Fibroblast of upper back skin (primary cell): Measurements from ENCODE around the gene HOXA7.

Experiments
- DNase-seq: peaks from one replicate; pipeline ENCODE4 v3.0.0-alpha.2; 2013

HOXA7 gene

DNA sequence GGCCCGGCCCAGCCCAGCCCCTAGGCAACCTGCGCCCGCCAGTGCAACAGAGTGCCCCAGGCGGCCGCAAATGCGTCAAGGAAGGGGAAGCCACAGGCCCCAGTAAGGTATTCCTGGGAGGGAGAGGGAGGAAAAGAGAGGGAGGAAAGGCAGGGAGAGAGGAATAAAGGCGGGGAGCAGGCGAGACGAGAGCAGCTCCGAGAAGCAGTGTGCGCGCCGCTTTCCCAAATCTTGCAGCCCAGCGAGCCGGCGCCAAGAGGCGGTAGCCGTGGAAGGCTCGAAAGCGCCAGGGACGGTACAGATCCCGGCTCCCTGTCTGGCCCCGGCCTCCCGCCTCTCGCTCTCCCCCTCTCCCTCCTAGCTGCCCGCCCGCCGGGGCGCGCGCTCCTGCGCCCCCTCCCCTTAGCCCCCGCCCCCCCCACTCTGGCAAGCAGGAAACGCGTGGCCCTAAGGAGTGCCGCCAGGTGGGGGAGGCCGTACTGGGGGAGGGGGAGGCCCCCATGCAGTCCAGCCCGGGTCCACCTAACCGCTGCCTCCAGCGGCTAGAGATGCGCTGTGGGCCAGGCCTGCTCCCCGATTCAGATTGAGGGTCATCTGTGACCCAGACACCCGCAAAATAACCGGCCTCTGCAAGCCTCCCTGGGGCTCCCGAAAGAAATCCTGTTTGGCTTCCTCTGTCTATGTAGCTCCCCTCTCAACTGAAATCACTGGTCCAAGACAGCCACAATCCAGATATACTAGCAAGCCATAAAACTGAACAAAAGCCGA lies 13.4 kb upstream of the HOXA7 start:
- DNase-seq, result no peak

- no peak for DNase-seq
Measured at GRCh38 chr7:27168265-27168947, 11.9 kb upstream of the HOXA7 start.

DNA sequence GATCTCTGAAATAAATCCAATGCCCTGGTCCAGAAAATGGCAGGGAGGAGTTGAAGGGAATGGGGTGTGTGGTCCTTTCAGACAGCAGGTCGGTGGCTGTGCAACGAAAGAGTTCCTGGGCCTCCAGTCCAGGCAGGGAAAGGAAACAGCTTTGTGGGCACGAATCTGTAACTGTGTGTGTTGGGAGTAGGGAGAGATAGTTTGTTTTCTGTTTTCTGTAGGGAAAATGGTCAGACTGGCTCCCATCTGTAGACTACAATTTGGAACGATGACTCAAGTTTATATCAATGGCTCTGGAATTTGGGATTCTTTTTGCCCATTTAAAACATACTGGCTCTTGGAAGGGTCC lies 11.4 kb upstream of the HOXA7 start:
- DNase-seq, result no peak

- peak; percentile 49 for DNase-seq
Measured at GRCh38 chr7:27166531-27167505, 10.3 kb upstream of the HOXA7 start.

DNA sequence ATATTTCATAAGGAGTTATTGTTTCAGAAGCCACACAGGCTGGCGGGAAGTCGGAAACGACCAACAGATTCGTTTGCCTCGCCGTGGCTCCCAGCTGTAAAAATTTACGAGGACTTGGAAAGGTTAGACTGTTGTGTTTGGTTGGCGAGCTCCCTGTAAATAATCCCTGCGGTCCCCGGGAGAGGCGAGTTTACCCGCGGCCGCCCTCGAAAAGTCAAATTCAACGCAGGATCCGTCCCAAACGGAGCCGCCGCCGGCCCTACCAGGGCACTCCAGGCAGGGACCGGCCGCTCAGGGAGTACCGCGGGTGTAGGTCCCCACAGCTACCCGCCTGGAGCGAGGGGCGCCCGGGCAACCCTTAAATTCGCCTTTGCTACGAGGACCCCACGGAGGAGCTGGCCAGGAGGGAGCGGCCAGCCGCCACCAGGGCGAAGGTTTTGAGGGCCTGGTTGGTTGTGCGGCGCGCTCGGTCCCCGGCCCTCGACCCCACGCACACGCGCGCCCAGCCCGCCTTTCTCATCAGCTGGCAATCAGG lies 9.6 kb upstream of the HOXA7 start:
- DNase-seq, result no peak

GRCh38 chr7:27165089-27165995 lies 8.9 kb upstream of the HOXA7 start, which contains the start of gene HOXA9:
HOXA9 (minus strand) TSS chr7:27165537; CDS start chr7:27165457, 80 bp downstream.
- DNase-seq, result peak; percentile 79

- no peak for DNase-seq
Measured at GRCh38 chr7:27164367-27165088, 8.1 kb upstream of the HOXA7 start.

DNA sequence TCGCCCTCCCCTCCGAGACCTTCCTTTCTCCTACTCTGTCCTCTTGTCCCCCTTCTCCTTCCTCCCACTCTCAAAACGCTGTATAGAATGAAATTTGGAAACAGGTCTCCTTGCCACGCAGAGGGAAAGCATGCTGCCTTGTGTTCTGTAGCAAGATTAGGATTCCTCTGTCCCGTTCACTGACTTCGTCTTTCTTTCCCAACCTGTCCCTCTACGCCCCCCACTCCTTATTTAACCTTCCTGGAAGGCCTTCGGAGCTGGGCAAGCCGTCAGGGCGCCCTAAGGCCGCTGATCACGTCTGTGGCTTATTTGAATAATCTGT lies 7.5 kb upstream of the HOXA7 start:
- DNase-seq, result no peak

GRCh38 chr7:27163288-27164044 lies 7.0 kb upstream of the HOXA7 start:
- DNase-seq, result no peak

- no peak for DNase-seq
Measured at GRCh38 chr7:27162561-27163287, 6.2 kb upstream of the HOXA7 start.

DNA sequence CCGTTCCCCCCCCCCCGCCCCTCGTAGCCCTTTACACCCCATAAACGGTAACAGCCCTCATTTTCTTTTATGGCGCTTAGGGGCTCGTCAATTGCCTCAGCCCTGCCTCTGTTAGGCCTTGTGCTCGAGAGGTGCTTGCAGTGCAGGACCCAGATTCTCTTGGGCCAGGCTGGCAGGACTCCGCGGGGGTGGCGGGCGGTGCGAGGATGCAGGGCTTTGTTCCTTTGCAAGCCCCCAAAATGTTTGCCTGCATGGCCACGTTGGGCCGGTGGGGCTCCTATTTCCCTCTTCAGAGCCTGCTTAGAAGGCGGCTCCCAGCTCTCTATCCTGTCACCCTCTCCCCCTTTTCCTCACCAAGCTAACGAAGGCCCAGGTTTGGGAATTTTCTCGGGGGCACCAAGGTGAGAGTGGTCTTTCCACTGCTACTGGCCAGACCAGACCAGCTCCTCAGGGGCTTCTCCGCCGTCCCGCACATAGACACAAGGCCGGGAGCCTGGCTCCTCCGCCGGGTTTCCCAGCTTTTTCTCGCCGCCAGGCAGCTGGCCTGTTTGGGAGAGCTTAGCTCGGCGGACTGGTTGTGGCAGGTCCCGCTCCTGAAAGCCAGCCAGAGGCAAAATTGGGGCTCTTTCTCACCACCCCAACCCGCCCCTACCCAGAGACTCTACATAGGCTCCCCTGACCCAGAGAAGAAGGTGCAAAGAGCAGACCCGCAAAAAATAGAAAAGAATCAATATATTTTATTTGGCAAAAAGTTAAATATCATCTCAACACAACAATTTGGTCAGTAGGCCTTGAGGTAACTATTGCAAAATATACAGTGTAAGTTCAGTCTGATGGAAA lies 5.5 kb upstream of the HOXA7 start:
- no peak for DNase-seq

- no peak for DNase-seq
Measured at GRCh38 chr7:27161214-27161720, 4.8 kb upstream of the HOXA7 start.

GRCh38 chr7:27160546-27161213 lies 4.2 kb upstream of the HOXA7 start:
- DNase-seq, result peak; percentile 77

DNA sequence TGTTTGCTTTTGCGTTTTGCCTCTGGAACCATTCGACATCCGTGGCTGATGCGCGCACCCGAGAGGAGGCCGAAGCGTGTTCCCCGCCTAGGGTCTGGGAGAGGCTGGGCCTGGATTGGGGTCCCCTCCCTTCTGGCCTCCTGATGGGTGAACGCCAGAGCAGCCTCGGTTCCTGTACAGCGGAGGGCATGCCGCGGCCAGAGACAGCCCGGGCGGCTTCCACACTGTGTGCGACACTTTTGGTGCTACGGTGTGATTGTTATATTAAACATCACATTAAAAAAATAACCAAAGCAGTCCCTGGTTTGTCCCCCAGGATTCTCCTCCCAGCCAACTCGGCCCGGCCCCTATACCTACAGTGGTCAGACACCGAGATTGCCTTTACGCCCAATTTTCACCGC lies 3.7 kb upstream of the HOXA7 start:
- no peak for DNase-seq

DNA sequence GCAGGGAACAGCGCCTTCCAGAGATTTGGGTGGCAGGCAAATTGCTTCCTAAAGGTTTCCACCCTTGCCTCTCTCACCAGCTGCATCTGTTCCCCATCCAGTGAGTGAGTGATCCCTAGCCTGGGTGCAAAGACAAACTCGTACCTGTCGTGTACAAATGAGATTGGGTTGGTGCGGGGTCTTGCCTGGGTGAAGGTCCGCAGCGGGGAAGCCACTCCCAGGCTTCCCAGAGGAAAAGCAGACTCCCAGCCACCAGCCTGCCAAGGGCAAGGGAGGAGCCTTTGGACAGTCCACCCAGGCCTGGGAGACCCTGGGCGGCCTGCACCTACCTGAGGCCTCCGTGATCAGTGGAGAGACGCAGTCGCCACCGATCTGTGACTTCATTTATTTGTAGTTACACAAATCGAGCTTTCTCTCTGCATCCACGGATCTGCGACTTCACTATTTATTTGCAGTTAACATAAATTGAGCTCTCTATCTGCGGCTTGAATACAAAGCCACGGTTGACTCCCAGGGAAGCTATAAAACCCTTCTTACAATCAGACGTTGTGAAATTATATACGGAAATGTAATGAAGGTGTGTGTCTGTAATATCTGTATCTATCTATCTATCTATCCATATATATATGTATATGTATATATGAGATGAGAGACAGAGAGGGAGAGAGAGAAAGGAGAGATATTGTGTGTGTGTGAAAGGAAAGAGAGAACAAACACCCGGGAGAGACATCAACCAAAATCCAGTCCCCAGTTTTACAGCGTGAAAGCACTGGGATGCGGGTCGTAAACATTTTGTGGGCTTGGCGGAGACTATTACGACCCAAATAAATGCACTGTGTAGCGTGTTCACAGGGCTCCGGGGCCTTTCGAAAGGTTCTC lies 3.0 kb upstream of the HOXA7 start:
- DNase-seq, result no peak

- DNase-seq, result no peak
Measured at GRCh38 chr7:27158436-27159265, 2.2 kb upstream of the HOXA7 start.
